GM13977 (cell line): Measurements from ENCODE around the gene MYO18B.
A peak's percentile ranks its signal among the peaks of the same experiment; 100 is the strongest.

ENCODE experiments used
- DNase-seq: peaks from one replicate; pipeline ENCODE4 v3.0.0; 2012; ENCODE audit warnings: low spot score
- in situ Hi-C: fragments of 300-500 bp; cut with MboI; formaldehyde crosslinking; loops from one replicate; pipeline ENCODE4 v1.12.0; 2022; ENCODE audit warnings: low sequenced_read_pairs, low pct_unique_long_range_greater_than_20kb, mixed read lengths, inconsistent platforms; ENCODE audit not compliant: unreplicated experiment
- TF ChIP-seq, protein P1 (sequence below): IDR thresholded peaks from 2 replicates; pipeline ENCODE4 v1.5.1; 2012; ENCODE audit warnings: mild to moderate bottlenecking, control low read depth; ENCODE audit not compliant: insufficient read depth; ENCODE audit errors: extremely low read depth, missing control alignments

Gene MYO18B

DNA sequence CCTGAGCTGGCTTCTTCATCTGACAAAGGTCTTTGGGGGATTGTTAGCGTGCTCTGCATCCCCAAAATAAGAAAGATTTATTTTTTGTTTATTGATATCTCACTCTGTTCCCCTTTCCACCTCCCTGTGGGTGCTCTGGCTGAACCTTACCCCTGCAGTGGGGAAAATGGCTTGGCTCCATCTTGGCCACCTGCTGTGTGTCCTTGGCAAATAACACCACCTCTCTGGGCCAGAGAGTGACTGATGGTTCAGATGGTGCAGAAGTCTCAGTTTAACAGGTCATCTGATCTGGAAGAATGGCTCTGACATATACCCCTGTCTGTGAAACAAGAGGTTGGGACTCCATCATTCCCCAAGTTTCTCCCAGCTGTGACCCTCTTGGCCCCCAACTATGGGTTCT lies 157.6 kb downstream of the MYO18B start:
- TF ChIP-seq, protein P1, sequence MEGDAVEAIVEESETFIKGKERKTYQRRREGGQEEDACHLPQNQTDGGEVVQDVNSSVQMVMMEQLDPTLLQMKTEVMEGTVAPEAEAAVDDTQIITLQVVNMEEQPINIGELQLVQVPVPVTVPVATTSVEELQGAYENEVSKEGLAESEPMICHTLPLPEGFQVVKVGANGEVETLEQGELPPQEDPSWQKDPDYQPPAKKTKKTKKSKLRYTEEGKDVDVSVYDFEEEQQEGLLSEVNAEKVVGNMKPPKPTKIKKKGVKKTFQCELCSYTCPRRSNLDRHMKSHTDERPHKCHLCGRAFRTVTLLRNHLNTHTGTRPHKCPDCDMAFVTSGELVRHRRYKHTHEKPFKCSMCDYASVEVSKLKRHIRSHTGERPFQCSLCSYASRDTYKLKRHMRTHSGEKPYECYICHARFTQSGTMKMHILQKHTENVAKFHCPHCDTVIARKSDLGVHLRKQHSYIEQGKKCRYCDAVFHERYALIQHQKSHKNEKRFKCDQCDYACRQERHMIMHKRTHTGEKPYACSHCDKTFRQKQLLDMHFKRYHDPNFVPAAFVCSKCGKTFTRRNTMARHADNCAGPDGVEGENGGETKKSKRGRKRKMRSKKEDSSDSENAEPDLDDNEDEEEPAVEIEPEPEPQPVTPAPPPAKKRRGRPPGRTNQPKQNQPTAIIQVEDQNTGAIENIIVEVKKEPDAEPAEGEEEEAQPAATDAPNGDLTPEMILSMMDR = no peak
- no peak for DNase-seq
- in situ Hi-C loops = loop anchor here (25.0 kb wide), 1 partner anchor 438 kb away; no protein-coding TSS in a partner anchor

- in situ Hi-C loops = no loop called here
- TF ChIP-seq, protein P1 = no peak
- no peak for DNase-seq
Measured at GRCh38 chr22:25900390-25900789, 158.4 kb downstream of the MYO18B start.

GRCh38 chr22:25900880-25901279 lies 158.9 kb downstream of the MYO18B start:
- TF ChIP-seq, protein P1 = no peak
- in situ Hi-C loops = no loop called here
- DNase-seq = no peak

DNA sequence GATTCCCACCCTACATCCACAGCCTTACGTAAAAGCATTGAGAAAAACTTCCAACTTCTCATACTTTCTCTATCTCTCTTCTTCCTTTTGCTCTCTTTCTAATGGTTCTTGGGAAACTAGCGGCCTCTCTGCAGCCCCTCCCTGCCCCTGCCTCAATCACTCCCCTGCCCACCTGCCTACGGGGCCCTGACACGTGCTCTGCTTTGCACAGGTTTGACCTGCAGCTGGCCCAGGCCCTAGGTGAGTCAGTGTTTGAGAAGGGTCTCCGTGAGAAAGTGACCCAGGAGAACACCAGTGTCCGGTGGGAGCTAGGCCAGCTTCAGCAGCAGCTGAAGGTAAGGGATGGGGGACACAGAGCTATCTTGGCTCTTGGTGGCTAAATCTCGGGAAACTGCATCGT lies 160.4 kb downstream of the MYO18B start:
- in situ Hi-C loops = no loop called here
- DNase-seq = no peak
- TF ChIP-seq, protein P1 = no peak

DNA sequence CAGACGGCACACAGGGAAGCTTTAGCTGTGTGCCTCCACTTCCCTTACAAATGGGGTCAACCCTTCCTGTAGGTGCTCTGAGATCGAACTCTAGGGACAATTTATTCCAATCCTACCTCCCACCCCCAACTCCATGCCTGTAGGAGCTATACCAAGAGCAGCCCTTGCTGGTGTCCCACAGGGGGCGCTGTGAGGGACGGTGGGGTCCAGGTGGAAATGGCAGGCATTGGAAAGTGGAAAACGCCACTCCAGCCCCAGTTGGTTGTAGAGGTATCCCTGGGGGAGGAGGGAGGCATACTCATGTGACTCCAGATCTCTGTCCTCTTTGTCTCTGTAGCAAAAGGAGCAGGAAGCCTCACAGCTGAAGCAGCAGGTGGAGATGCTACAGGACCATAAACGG lies 161.3 kb downstream of the MYO18B start:
- in situ Hi-C loops = no loop called here
- DNase-seq = no peak

DNA sequence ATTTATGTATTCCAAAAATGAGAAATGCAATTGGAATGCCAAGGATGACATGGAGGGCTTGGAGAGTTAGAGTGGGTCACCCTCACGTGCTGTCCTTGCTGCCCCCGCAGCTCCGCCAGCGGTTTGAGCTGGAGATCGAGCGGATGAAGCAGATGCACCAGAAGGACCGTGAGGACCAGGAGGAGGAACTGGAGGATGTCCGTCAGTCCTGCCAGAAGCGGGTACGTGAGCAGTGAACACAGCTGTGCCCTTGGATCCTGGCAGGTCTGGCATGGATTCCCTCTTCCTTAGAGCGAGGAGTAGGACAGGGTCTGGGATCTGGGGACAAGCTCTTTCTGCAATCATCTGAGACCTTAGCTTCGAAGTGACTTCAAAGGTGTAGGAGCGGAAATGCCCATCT lies 166.2 kb downstream of the MYO18B start:
- in situ Hi-C loops = no loop called here
- TF ChIP-seq, protein P1 = no peak
- no peak for DNase-seq

More for the DNA sequence above, 161.3 kb downstream of the MYO18B start:
- TF ChIP-seq, protein P1 = peak; percentile 40

GRCh38 chr22:25908755-25909154 lies 166.8 kb downstream of the MYO18B start:
- DNase-seq = no peak
- in situ Hi-C loops = no loop called here
- TF ChIP-seq, protein P1 = no peak
